Measurements from ENCODE around the gene DIS3L2. TPM values are rescaled to one million over a fixed set of nuclear protein-coding genes. Genes with fewer than 3 reads are reported as not detected.

Gene DIS3L2
- total RNA-seq, 3 donors from 2014 or later = 28.5 to 43.0 (median 42.5) TPM

DNA sequence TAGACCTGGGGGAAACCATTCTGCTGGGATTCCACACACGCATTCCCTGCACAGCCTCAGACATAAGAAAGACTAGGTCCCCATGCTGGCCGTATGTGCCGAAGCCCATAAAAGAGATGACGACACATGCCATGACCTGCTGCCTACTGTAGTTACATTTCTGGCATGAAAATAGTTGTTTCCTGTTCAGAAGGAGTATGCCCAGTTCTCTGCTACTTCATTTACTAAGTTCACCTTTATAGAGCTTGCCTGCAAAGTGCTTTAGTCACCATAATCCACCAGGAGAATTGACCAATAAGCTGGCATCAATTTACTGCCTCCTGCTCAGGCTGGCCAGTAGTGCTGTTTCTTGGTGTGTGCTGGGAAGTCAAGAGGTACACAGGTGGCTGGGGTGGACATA, 266.8 kb downstream of the DIS3L2 start:
- intact Hi-C loops (cut with DNase I, micrococcal nuclease) = no loop called here
- Histone ChIP-seq H3K9me3 (no peaks in the 10 kb centered on the region), H3K36me3 (ENCODE audit: low read depth) (no peaks in the 10 kb centered on the region), H3K4me1 (ENCODE audit: low read depth) (no peaks in the 10 kb centered on the region), H3K4me3 (no peak overlapping the region)
- ATAC-seq = peak; percentile 88
- peak in 1 of 3 donors; percentile 32 for DNase-seq
- TF ChIP-seq, protein P1, sequence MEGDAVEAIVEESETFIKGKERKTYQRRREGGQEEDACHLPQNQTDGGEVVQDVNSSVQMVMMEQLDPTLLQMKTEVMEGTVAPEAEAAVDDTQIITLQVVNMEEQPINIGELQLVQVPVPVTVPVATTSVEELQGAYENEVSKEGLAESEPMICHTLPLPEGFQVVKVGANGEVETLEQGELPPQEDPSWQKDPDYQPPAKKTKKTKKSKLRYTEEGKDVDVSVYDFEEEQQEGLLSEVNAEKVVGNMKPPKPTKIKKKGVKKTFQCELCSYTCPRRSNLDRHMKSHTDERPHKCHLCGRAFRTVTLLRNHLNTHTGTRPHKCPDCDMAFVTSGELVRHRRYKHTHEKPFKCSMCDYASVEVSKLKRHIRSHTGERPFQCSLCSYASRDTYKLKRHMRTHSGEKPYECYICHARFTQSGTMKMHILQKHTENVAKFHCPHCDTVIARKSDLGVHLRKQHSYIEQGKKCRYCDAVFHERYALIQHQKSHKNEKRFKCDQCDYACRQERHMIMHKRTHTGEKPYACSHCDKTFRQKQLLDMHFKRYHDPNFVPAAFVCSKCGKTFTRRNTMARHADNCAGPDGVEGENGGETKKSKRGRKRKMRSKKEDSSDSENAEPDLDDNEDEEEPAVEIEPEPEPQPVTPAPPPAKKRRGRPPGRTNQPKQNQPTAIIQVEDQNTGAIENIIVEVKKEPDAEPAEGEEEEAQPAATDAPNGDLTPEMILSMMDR (IDR thresholded peaks at IDR 0.05) = no peak

DNA sequence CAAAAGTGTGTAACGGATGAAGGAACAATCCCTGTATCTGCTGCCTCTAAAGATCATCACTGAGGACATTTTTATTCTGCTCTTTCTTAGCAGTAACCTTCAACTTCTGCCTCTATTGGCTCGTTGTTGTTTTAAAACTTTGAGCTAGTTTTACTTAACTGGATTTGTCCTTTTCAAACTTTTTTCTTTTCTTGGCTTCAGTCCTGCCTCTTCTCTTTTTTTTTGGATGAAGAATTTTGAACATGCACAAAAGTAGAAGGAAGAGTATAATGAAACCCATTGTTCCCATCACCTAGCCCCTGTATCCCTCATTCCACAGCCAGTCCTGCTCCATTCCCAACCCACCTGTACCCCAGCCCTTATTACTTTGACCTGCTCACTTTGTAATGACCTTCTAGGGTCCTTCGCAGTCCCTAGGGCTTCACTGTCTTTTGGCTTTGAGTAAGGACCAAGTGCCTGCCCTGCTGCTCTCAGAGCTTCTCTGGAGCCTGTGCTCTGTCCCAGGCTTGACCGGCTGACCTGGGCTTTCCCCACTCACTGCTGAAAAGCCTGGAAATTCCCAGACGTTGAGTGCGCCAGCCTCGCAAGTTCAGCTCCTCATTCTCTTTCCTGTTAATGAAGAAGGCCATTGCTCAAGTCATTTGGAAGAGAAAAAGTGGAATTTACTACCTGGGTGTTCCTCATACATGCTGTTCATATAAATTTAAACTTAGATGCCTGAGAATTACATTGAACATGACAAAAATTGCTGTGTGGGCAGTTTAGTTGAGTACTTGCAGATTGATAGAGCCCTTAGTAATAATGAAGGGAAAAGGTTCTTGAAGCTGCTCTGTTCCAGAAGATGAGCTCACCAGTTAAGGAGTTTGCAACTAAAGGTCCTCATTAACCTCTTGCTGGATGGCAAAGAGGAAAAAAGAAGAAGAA, 267.7 kb downstream of the DIS3L2 start:
- no peak overlapping the region for H3K4me3 ChIP-seq
- H3K36me3 ChIP-seq (ENCODE audit: low read depth) = no peaks in the 10 kb centered on the region
- DNase-seq (no peak), ATAC-seq (no peak)
- TF ChIP-seq, protein P1 (IDR thresholded peaks at IDR 0.05) = no peak
- no peaks in the 10 kb centered on the region for H3K9me3 ChIP-seq
- H3K4me1 ChIP-seq (ENCODE audit: low read depth) = no peaks in the 10 kb centered on the region
- intact Hi-C loops (cut with DNase I, micrococcal nuclease) = no loop called here

DNA sequence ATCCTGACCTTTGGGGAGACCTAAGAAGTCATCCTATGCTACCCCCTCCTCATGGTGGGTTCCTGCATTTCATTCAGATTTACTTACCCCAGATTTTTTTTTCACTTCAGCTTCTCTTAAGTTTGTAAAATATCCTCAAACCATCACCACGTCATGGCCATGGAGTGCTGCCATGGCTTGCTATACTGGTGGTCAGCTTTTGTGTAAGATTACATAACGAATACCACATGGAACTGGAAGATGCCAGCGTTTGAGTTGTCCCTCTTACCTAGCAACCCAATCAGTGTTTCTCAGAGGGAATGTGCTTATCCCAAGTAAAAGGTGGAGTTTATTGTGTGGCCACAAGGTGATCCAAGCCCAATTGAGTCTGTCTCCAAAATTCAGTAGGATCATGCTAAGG, 268.4 kb downstream of the DIS3L2 start:
- no peak for DNase-seq
- Histone ChIP-seq H3K36me3 (ENCODE audit: low read depth) (no peaks in the 10 kb centered on the region), H3K9me3 (no peaks in the 10 kb centered on the region), H3K4me1 (ENCODE audit: low read depth) (peaks cover 2% of the 10 kb centered on the region), H3K4me3 (no peak overlapping the region)
- TF ChIP-seq, protein P1 (IDR thresholded peaks at IDR 0.05) = no peak
- no peak for ATAC-seq
- intact Hi-C loops (cut with DNase I, micrococcal nuclease) = no loop called here

DNA sequence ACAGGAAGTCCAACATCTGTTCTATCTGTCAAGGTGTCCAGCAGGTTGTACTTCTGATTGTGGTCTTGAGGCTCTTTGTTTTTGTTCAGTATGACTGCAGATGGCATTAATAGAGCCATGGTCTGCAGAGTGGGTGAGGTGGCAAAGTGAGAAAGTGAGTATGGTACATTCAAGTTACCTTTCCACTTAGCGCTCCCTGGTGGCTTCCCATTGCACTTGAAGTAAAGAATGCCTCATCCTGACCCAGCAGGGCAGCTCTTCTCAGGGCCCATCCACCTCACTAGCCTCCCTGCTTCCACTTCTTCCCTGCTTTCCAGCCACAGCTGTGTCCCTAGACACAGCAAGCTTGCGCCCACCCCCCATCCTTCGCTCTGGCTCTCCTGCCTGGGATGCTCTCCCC, 269.0 kb downstream of the DIS3L2 start:
- ATAC-seq (peak; percentile 37), DNase-seq (peak in 1 of 3 donors; percentile 60)
- intact Hi-C loops (cut with DNase I, micrococcal nuclease) = no loop called here
- Histone ChIP-seq H3K9me3 (no peaks in the 10 kb centered on the region), H3K36me3 (ENCODE audit: low read depth) (no peaks in the 10 kb centered on the region), H3K4me1 (ENCODE audit: low read depth) (peaks cover 8% of the 10 kb centered on the region), H3K4me3 (no peak overlapping the region)
- TF ChIP-seq, protein P1 (IDR thresholded peaks at IDR 0.05) = no peak

DNA sequence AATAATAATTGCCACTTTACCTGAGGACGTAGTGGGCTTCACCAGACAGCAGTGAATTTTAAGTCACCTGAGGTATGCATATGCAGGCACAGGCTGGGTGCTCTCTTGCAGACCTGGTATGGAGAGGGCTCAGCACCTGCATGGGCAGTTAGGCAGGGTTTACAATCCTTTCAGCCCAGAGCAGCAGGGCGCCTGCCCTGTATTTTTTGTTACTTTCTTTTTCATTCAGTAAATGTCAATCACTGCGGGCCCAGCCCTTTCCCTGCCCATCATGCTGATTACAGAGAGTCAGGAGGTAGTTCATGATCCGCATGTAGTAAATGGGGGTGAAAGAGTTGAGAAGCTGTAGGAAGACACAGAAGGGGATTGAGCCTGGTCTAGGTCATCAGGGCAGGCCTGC, 270.0 kb downstream of the DIS3L2 start:
- intact Hi-C loops (cut with DNase I, micrococcal nuclease) = no loop called here
- TF ChIP-seq, protein P1 (IDR thresholded peaks at IDR 0.05) = no peak
- DNase-seq = peak in 1 of 3 donors; percentile 20
- Histone ChIP-seq H3K4me1 (ENCODE audit: low read depth) (peaks cover 9% of the 10 kb centered on the region), H3K4me3 (no peak overlapping the region), H3K9me3 (no peaks in the 10 kb centered on the region), H3K36me3 (ENCODE audit: low read depth) (no peaks in the 10 kb centered on the region)
- peak; percentile 59 for ATAC-seq

Measured in mucosa of descending colon (tissue), 3 donors.